ENCODE results near the gene IMMP2L. TPM values are rescaled to one million over a fixed set of nuclear protein-coding genes. Genes with fewer than 3 reads are reported as not detected.

The IMMP2L gene
- total and polyA plus RNA-seq, 2 of the 4 experiments (the other 2 are of a cell fraction), result 5.8 to 9.3 TPM

- Histone ChIP-seq H3K14ac (replicated peaks; ENCODE audit: low read depth, low read length) (no peak overlapping the region), H3K18ac (ENCODE audit: low read depth, low read length) (no peak overlapping the region), H2BK120ac (ENCODE audit: low read depth, low read length) (no peak overlapping the region), H3K4me2 (ENCODE audit: low read depth, low read length) (no peak overlapping the region), H2BK20ac (ENCODE audit: low read depth, low read length) (no peak overlapping the region), H2AK9ac (replicated peaks; ENCODE audit: low read depth, low read length, poor library complexity) (no peak overlapping the region), H3K4ac (ENCODE audit: low read depth, low read length) (no peak overlapping the region), H3K27ac (ENCODE audit: insufficient read depth, low read length) (no peak overlapping the region), H4K91ac (ENCODE audit: insufficient read depth, low read depth, low read length) (no peak overlapping the region), H3K36me3 (ENCODE audit: control insufficient read depth, insufficient read depth, low read length) (no peaks in the 10 kb centered on the region), H3K4me1 (ENCODE audit: control insufficient read depth, insufficient read depth, low read length) (peaks cover 1% of the 10 kb centered on the region; the same call in 1 of the 2 replicates), H3K4me3 (ENCODE audit: insufficient read depth, low read depth, low read length) (no peak overlapping the region), H2AFZ (replicated peaks; ENCODE audit: low read length, poor library complexity) (no peak overlapping the region), H3K9ac (ENCODE audit: low read depth, low read length) (no peak overlapping the region), H4K5ac (ENCODE audit: low read depth, low read length) (no peak overlapping the region), H4K20me1 (ENCODE audit: insufficient read depth, low read length) (no peaks in the 10 kb centered on the region), H3K56ac (ENCODE audit: extremely low read depth, insufficient read depth, low read length) (no peak overlapping the region), H3K9me3 (ENCODE audit: control insufficient read depth, insufficient read depth, low read length) (no peaks in the 10 kb centered on the region), H3K27me3 (ENCODE audit: control insufficient read depth, insufficient read depth, low read length) (no peaks in the 10 kb centered on the region), H3K23ac (ENCODE audit: low read depth, low read length) (no peak overlapping the region), H2BK15ac (ENCODE audit: low read depth, low read length) (no peak overlapping the region), H3K9me1 (ENCODE audit: insufficient read depth, low read length) (no peaks in the 10 kb centered on the region), H2BK5ac (ENCODE audit: low read depth, low read length, poor library complexity, severe bottlenecking) (no peak overlapping the region), H4K8ac (ENCODE audit: low read depth in 2 of 2, low read length in 2 of 2) (no peak overlapping the region), H3K79me1 (ENCODE audit: low read depth in 1 of 2, low read length in 2 of 2) (no peaks in the 10 kb centered on the region), H2AK5ac (ENCODE audit: low read depth, low read length) (no peak overlapping the region)
- DNase-seq, result no peak
- intact Hi-C loops (cut with micrococcal nuclease), result no loop called here
- ChIA-PET POLR2A (ENCODE audit: unreplicated experiment) (no interaction called here), CTCF (no interaction called here)
- in situ Hi-C loops (cut with MboI; ENCODE audit: low sequenced_read_pairs), result no loop called here
- dilution Hi-C loops (cut with HindIII; ENCODE audit: low sequenced_read_pairs, unreplicated experiment), result no loop called here
- no peak for ATAC-seq (ENCODE audit: low read depth)
- WGBS, 2 experiments (ENCODE audit: extremely low coverage in 2 of 2, insufficient read length in 1 of 2), result no CpG with 5 or more reads among the region's 4 CpGs
- TF ChIP-seq RAD21 (IDR thresholded peaks at IDR 0.05; ENCODE audit: low read length) (no peak), USF2 (IDR thresholded peaks at IDR 0.05; ENCODE audit: low read depth, low read length) (no peak), ELK1 (IDR thresholded peaks at IDR 0.05; ENCODE audit: borderline replicate concordance, low read depth, low read length) (no peak), SMC3 (IDR thresholded peaks at IDR 0.05; ENCODE audit: low read depth, low read length) (no peak), RCOR1 (IDR thresholded peaks at IDR 0.05; ENCODE audit: insufficient replicate concordance, low read length) (no peak), CEBPB (IDR thresholded peaks at IDR 0.05; ENCODE audit: low read depth, low read length) (no peak)
- BruUV-seq (replicated peaks), result no TSS peak
Measured at GRCh38 chr7:111294494-111294893, 267.8 kb downstream of the IMMP2L start.
